ENCODE results near the gene KDELR1.

The KDELR1 gene

DNA sequence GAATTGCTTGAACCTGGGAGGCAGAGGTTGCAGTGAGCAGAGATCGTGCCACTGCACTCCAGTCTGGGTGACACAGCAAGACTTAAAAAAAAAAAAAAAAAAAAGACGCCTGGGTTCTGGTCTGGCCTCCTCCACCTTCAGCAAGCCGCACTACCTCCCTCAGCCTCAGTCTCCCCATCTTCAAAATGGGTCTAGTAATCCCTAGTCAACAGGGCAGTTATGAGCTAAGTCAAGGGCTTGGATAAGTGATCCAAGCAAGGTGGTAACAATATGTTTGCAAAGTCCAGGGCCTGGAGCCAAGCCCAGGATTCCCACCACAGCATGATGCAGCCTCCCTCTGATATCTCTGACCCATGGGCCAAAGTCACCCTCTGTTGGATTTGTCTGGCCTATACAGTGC, 4.4 kb downstream of the KDELR1 start:
- DNase-seq, result no peak
- H3K27ac ChIP-seq (ENCODE audit: insufficient read depth in 1 of 2, low read depth in 1 of 2, low read length in 2 of 2, poor library complexity in 1 of 2, severe bottlenecking in 2 of 2), result no peak overlapping the region
- POLR2A ChIA-PET, result no interaction called here
- H3K9me3 ChIP-seq (ENCODE audit: control extremely low read depth in 1 of 5, control insufficient read depth in 4 of 5, insufficient read depth in 2 of 5, low read depth in 1 of 5, low read length in 4 of 5), result no peaks in the 10 kb centered on the region
- peaks cover 0 to 16% (median 12%) of the 10 kb centered on the region in 4 experiments for H3K4me1 ChIP-seq (ENCODE audit: control extremely low read depth in 1 of 4, control insufficient read depth in 4 of 4, insufficient read depth in 4 of 4, low read length in 3 of 4)
- CTCF ChIA-PET, result interaction anchor here (0.6 kb wide), 1 partner anchor 46 kb away, joined by 3 read pairs; no protein-coding TSS in a partner anchor
- peaks cover 8 to 58% (median 51%) of the 10 kb centered on the region in 4 experiments for H3K36me3 ChIP-seq (ENCODE audit: control insufficient read depth in 4 of 4, insufficient read depth in 4 of 4, low read length in 3 of 4)
- WGBS (ENCODE audit: insufficient coverage), result 100% methylated on average over 1 of the region's 3 CpGs
- no peak overlapping the region for H3K4me3 ChIP-seq (ENCODE audit: control insufficient read depth in 1 of 7, extremely low read depth in 1 of 7, insufficient read depth in 4 of 7, low read depth in 2 of 7, low read length in 6 of 7)
- no peaks in the 10 kb centered on the region for H3K27me3 ChIP-seq (replicated peaks in 2 of 5; ENCODE audit: control insufficient read depth in 4 of 5, insufficient read depth in 5 of 5, low read length in 4 of 5)

DNA sequence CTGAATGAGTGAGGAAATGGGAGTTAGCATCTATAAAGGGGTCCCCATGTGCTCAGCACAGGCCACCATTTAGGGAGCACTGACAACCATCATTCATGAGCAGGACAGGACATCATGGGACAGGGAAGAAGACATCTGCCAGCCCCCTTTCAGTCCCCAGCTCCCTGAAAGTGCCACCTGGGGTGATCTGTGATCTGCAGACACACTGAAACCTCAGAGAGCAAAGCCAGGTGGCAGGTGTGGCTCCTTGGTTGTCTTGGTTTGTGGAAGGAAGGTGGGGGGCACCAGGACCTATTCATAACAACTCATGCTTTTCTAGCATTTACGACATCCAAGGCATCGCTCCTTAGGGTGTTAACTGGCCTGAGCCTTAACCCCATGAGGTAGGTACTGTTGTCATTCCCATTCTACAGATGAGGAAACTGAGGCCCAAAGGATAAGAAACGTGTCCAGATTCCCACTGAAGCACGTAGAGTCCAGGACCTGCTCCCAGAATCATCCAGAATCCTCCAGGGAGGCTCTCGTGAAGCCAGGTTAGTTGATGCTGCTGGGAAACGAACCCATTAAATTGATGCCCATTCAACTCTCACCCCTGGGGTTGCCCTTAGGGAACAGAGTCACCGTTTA, 5.8 kb downstream of the KDELR1 start:
- H3K4me1 ChIP-seq (ENCODE audit: control extremely low read depth in 1 of 4, control insufficient read depth in 4 of 4, insufficient read depth in 4 of 4, low read length in 3 of 4), result peaks cover 0 to 9% (median 7%) of the 10 kb centered on the region in 4 experiments
- no peaks in the 10 kb centered on the region for H3K9me3 ChIP-seq (ENCODE audit: control extremely low read depth in 1 of 5, control insufficient read depth in 4 of 5, insufficient read depth in 2 of 5, low read depth in 1 of 5, low read length in 4 of 5)
- CTCF ChIA-PET, result no interaction called here
- POLR2A ChIA-PET, result no interaction called here
- no peak overlapping the region for H3K4me3 ChIP-seq (ENCODE audit: control insufficient read depth in 1 of 7, extremely low read depth in 1 of 7, insufficient read depth in 4 of 7, low read depth in 2 of 7, low read length in 6 of 7)
- no peak for DNase-seq
- H3K27me3 ChIP-seq (replicated peaks in 2 of 5; ENCODE audit: control insufficient read depth in 4 of 5, insufficient read depth in 5 of 5, low read length in 4 of 5), result no peaks in the 10 kb centered on the region
- H3K36me3 ChIP-seq (ENCODE audit: control insufficient read depth in 4 of 4, insufficient read depth in 4 of 4, low read length in 3 of 4), result peaks cover 9 to 63% (median 56%) of the 10 kb centered on the region in 4 experiments
- H3K27ac ChIP-seq (ENCODE audit: insufficient read depth in 1 of 2, low read depth in 1 of 2, low read length in 2 of 2, poor library complexity in 1 of 2, severe bottlenecking in 2 of 2), result no peak overlapping the region
- WGBS (ENCODE audit: insufficient coverage), result 95% methylated on average over 7 of the region's 7 CpGs

DNA sequence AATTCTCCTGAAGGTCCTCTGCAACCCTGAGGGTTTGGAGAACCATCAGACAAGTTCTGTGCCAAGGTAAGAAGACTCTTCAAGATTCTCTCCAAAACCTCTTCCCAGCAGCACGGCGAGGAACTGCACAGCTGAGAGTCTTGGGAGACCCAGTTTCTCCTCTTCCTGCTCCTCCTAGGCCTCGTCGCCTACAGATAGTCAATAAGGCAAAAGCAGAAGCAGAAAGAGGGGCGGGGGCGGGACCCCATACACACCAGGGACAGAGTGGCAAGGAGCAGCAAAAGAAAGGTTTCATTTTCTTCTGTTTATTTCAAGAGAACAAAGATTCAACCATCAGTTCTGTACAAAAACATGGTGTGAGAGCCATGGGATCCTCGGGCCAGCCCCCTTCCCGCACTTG, 9.1 kb downstream of the KDELR1 start:
- peaks cover 2 to 46% (median 44%) of the 10 kb centered on the region in 4 experiments for H3K36me3 ChIP-seq (ENCODE audit: control insufficient read depth in 4 of 4, insufficient read depth in 4 of 4, low read length in 3 of 4)
- ChIA-PET POLR2A (no interaction called here), CTCF (interaction anchor here (0.7 kb wide), 1 partner anchor 1753 kb away, joined by 3 read pairs; no protein-coding TSS in a partner anchor)
- no peaks in the 10 kb centered on the region for H3K4me1 ChIP-seq (ENCODE audit: control extremely low read depth in 1 of 4, control insufficient read depth in 4 of 4, insufficient read depth in 4 of 4, low read length in 3 of 4)
- DNase-seq, result no peak
- 80% methylated on average over 8 of the region's 8 CpGs for WGBS (ENCODE audit: insufficient coverage)
- no peaks in the 10 kb centered on the region for H3K27me3 ChIP-seq (replicated peaks in 2 of 5; ENCODE audit: control insufficient read depth in 4 of 5, insufficient read depth in 5 of 5, low read length in 4 of 5)
- no peak overlapping the region for H3K4me3 ChIP-seq (ENCODE audit: control insufficient read depth in 1 of 7, extremely low read depth in 1 of 7, insufficient read depth in 4 of 7, low read depth in 2 of 7, low read length in 6 of 7)
- H3K27ac ChIP-seq (ENCODE audit: insufficient read depth in 1 of 2, low read depth in 1 of 2, low read length in 2 of 2, poor library complexity in 1 of 2, severe bottlenecking in 2 of 2), result no peak overlapping the region
- H3K9me3 ChIP-seq (ENCODE audit: control extremely low read depth in 1 of 5, control insufficient read depth in 4 of 5, insufficient read depth in 2 of 5, low read depth in 1 of 5, low read length in 4 of 5), result no peaks in the 10 kb centered on the region

DNA sequence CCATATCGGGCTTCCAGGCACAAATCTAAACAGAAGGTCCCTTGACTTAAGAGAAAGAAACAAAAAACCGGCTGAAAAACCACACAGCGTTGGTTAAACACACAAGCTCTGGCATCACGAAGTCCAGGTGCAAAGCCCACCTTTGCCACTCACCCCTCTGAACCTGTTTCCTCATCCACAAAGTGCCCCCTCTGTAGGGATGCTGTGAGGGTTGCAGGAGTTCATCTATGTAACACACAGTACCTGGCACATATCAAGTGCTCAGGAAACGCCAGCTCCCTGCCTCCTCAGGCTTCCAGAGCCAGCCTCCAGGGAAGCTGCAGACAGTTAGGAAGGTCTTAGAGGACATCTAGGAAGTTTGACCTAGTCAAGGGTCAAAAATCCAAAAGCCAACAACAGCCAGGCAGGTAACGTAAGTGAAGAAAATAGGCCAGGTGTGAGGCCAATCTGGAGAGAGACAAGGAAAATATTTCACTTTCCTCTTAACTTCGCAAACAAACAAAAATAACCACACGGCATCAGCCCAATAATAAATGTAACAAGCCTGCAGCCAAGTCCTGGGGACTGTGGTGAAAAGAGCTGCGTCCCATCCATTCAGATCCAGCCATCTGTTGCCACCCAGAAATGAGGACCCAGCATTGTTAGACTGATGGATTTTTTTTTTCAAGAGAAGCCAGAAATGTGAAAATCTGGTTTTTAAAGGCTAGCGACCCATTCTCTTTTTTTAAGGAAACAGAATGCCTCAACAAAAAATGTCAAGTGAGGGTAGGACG, 10.0 kb downstream of the KDELR1 start:
- Histone ChIP-seq H3K4me1 (ENCODE audit: control extremely low read depth in 1 of 4, control insufficient read depth in 4 of 4, insufficient read depth in 4 of 4, low read length in 3 of 4) (no peaks in the 10 kb centered on the region), H3K27ac (ENCODE audit: insufficient read depth in 1 of 2, low read depth in 1 of 2, low read length in 2 of 2, poor library complexity in 1 of 2, severe bottlenecking in 2 of 2) (no peak overlapping the region), H3K27me3 (replicated peaks in 2 of 5; ENCODE audit: control insufficient read depth in 4 of 5, insufficient read depth in 5 of 5, low read length in 4 of 5) (no peaks in the 10 kb centered on the region), H3K9me3 (ENCODE audit: control extremely low read depth in 1 of 5, control insufficient read depth in 4 of 5, insufficient read depth in 2 of 5, low read depth in 1 of 5, low read length in 4 of 5) (no peaks in the 10 kb centered on the region), H3K36me3 (ENCODE audit: control insufficient read depth in 4 of 4, insufficient read depth in 4 of 4, low read length in 3 of 4) (peaks cover 2 to 42% (median 38%) of the 10 kb centered on the region in 4 experiments), H3K4me3 (ENCODE audit: control insufficient read depth in 1 of 7, extremely low read depth in 1 of 7, insufficient read depth in 4 of 7, low read depth in 2 of 7, low read length in 6 of 7) (no peak overlapping the region)
- DNase-seq, result no peak
- WGBS (ENCODE audit: insufficient coverage), result 100% methylated on average over 8 of the region's 11 CpGs
- ChIA-PET CTCF (interaction anchor here (0.9 kb wide), 1 partner anchor 47 kb away, joined by 4 read pairs; no protein-coding TSS in a partner anchor), POLR2A (interaction anchor here (0.6 kb wide), 1 partner anchor 193 kb away, joined by 3 read pairs; no protein-coding TSS in a partner anchor)

DNA sequence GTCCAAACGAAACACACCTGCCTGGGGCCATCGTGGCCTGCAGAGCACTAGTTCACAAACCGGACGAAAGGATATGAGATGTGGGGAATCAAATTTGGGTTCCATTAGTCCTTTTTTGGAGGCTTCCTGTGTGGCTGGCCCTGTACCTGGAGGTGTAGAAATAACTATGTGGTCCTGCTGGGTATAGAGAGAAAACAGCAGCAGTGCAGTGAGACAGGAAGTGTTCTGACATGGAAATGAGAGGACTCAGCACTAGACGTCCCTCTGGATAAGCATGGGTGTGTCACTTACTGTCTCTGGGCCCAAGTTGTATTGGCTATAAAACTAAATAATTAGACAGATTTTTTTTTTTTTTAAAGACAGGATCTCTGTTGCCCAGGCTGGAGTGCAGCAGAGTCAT, 12.3 kb downstream of the KDELR1 start:
- POLR2A ChIA-PET, result no interaction called here
- Histone ChIP-seq H3K9me3 (ENCODE audit: control extremely low read depth in 1 of 5, control insufficient read depth in 4 of 5, insufficient read depth in 2 of 5, low read depth in 1 of 5, low read length in 4 of 5) (no peaks in the 10 kb centered on the region), H3K36me3 (ENCODE audit: control insufficient read depth in 4 of 4, insufficient read depth in 4 of 4, low read length in 3 of 4) (peaks cover 2 to 25% (median 20%) of the 10 kb centered on the region in 4 experiments), H3K27me3 (replicated peaks in 2 of 5; ENCODE audit: control insufficient read depth in 4 of 5, insufficient read depth in 5 of 5, low read length in 4 of 5) (no peaks in the 10 kb centered on the region), H3K4me1 (ENCODE audit: control extremely low read depth in 1 of 4, control insufficient read depth in 4 of 4, insufficient read depth in 4 of 4, low read length in 3 of 4) (no peaks in the 10 kb centered on the region), H3K27ac (ENCODE audit: insufficient read depth in 1 of 2, low read depth in 1 of 2, low read length in 2 of 2, poor library complexity in 1 of 2, severe bottlenecking in 2 of 2) (no peak overlapping the region), H3K4me3 (ENCODE audit: control insufficient read depth in 1 of 7, extremely low read depth in 1 of 7, insufficient read depth in 4 of 7, low read depth in 2 of 7, low read length in 6 of 7) (no peak overlapping the region)
- DNase-seq, result no peak
- CTCF ChIA-PET, result interaction anchor here (0.6 kb wide), 1 partner anchor 102 kb away, joined by 4 read pairs; no protein-coding TSS in a partner anchor
- WGBS (ENCODE audit: insufficient coverage), result 87% methylated on average over 5 of the region's 5 CpGs

DNA sequence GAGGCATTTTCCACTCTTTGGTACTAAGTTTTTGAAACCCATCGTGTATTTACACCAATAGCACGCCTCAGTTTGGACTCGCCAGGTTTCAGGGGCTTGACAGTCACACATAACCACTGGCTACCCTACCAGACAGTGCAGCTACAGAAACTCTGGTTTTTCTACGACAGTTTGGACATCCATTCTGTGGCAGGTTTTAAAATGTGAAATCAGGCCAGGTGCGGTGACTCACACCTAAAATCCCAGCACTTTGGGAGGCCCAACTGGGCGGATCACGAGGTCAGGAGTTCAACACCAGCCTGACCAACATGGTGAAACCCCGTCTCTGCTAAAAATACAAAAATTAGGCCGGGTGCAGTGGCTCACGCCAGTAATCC, 13.2 kb downstream of the KDELR1 start:
- CTCF ChIA-PET, result no interaction called here
- H3K36me3 ChIP-seq (ENCODE audit: control insufficient read depth in 4 of 4, insufficient read depth in 4 of 4, low read length in 3 of 4), result peaks cover 2 to 17% (median 14%) of the 10 kb centered on the region in 4 experiments
- no peaks in the 10 kb centered on the region for H3K9me3 ChIP-seq (ENCODE audit: control extremely low read depth in 1 of 5, control insufficient read depth in 4 of 5, insufficient read depth in 2 of 5, low read depth in 1 of 5, low read length in 4 of 5)
- WGBS (ENCODE audit: insufficient coverage), result 99% methylated on average over 9 of the region's 10 CpGs
- no peaks in the 10 kb centered on the region for H3K27me3 ChIP-seq (replicated peaks in 2 of 5; ENCODE audit: control insufficient read depth in 4 of 5, insufficient read depth in 5 of 5, low read length in 4 of 5)
- POLR2A ChIA-PET, result no interaction called here
- H3K27ac ChIP-seq (ENCODE audit: insufficient read depth in 1 of 2, low read depth in 1 of 2, low read length in 2 of 2, poor library complexity in 1 of 2, severe bottlenecking in 2 of 2), result no peak overlapping the region
- no peak overlapping the region for H3K4me3 ChIP-seq (ENCODE audit: control insufficient read depth in 1 of 7, extremely low read depth in 1 of 7, insufficient read depth in 4 of 7, low read depth in 2 of 7, low read length in 6 of 7)
- H3K4me1 ChIP-seq (ENCODE audit: control extremely low read depth in 1 of 4, control insufficient read depth in 4 of 4, insufficient read depth in 4 of 4, low read length in 3 of 4), result no peaks in the 10 kb centered on the region
- no peak for DNase-seq

DNA sequence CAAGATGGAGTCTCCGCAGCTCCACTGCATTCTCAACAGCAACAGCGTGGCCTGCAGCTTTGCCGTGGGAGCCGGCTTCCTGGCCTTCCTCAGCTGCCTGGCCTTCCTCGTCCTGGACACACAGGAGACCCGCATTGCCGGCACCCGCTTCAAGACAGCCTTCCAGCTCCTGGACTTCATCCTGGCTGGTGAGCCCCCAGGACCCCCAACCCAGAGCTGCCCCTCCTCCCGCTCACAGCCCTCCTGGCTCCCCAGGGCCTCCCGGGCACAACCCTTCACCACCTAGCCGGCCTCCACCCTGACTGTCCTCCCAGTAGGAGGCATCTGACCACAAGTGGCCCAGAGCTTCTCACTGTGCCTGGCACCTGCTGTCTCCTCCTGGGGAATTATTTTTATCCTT, 17.8 kb downstream of the KDELR1 start:
- ChIA-PET POLR2A (no interaction called here), CTCF (interaction anchor here (0.8 to 1.1 kb wide), 2 partner anchors 9 to 15 kb away, joined by 4 read pairs; partner anchors contain the start of gene SYNGR4)
- Histone ChIP-seq H3K27me3 (replicated peaks in 2 of 5; ENCODE audit: control insufficient read depth in 4 of 5, insufficient read depth in 5 of 5, low read length in 4 of 5) (no peaks in the 10 kb centered on the region), H3K9me3 (ENCODE audit: control extremely low read depth in 1 of 5, control insufficient read depth in 4 of 5, insufficient read depth in 2 of 5, low read depth in 1 of 5, low read length in 4 of 5) (no peaks in the 10 kb centered on the region), H3K4me1 (ENCODE audit: control extremely low read depth in 1 of 4, control insufficient read depth in 4 of 4, insufficient read depth in 4 of 4, low read length in 3 of 4) (no peaks in the 10 kb centered on the region), H3K36me3 (ENCODE audit: control insufficient read depth in 4 of 4, insufficient read depth in 4 of 4, low read length in 3 of 4) (no peaks in the 10 kb centered on the region), H3K4me3 (ENCODE audit: control insufficient read depth in 1 of 7, extremely low read depth in 1 of 7, insufficient read depth in 4 of 7, low read depth in 2 of 7, low read length in 6 of 7) (no peak overlapping the region), H3K27ac (ENCODE audit: insufficient read depth in 1 of 2, low read depth in 1 of 2, low read length in 2 of 2, poor library complexity in 1 of 2, severe bottlenecking in 2 of 2) (no peak overlapping the region)
- DNase-seq, result no peak
- 89% methylated on average over 10 of the region's 11 CpGs for WGBS (ENCODE audit: insufficient coverage)

All from common myeloid progenitor, CD34-positive (primary cell).